SK-N-SH treated with all-trans-retinoic acid at 6 μM for 48 hours (cell line): Measurements from ENCODE around the gene EEFSEC.

Experiments used
- ATAC-seq: fragments of 200-7000 bp; cut with Tn5 transposase; 3 replicates; pipeline ENCODE4 v1.9.1; 2020; ENCODE audit warnings: mild to moderate bottlenecking, moderate library complexity
- ARNTL ChIP-seq: fragments of 450-650 bp; formaldehyde crosslinking; IDR thresholded peaks from 2 replicates; pipeline ENCODE4 v1.5.0; 2020; ENCODE audit warnings: low read depth, mild to moderate bottlenecking, moderate library complexity, borderline replicate concordance
- CSDC2 ChIP-seq: fragments of 250-450 bp; sonication (Bioruptor Pico); IDR thresholded peaks from 2 replicates; pipeline ENCODE4 v1.5.0; 2020; ENCODE audit warnings: mild to moderate bottlenecking, moderate library complexity
- ESRRG ChIP-seq: fragments of 250-450 bp; sonication (Bioruptor Pico); IDR thresholded peaks from 2 replicates; pipeline ENCODE4 v1.6.1; 2021; ENCODE audit warnings: mild to moderate bottlenecking
- GLIS3 ChIP-seq: fragments of 250-450 bp; sonication (Bioruptor Pico); IDR thresholded peaks from 2 replicates; pipeline ENCODE4 v1.5.0; 2020; ENCODE audit warnings: mild to moderate bottlenecking, moderate library complexity
- ISL1 ChIP-seq: fragments of 250-450 bp; sonication (Bioruptor Pico); IDR thresholded peaks from 2 replicates; pipeline ENCODE4 v2.1.2; 2022; ENCODE audit warnings: mild to moderate bottlenecking, moderate library complexity
- OSR1 ChIP-seq: fragments of 250-450 bp; sonication (Bioruptor Pico); IDR thresholded peaks from 2 replicates; pipeline ENCODE4 v1.8.0; 2022; ENCODE audit warnings: moderate library complexity, mild to moderate bottlenecking, inconsistent platforms
- PPARA ChIP-seq: fragments of 250-450 bp; sonication (Bioruptor Pico); IDR thresholded peaks from 2 replicates; pipeline ENCODE4 v1.5.0; 2020; ENCODE audit warnings: mild to moderate bottlenecking, borderline replicate concordance
- RARB ChIP-seq: fragments of 250-450 bp; sonication (Bioruptor Pico); IDR thresholded peaks from 2 replicates; pipeline ENCODE4 v1.8.0; 2021; ENCODE audit warnings: mild to moderate bottlenecking, moderate library complexity
- TCF4 ChIP-seq: fragments of 250-450 bp; sonication (Bioruptor Pico); IDR thresholded peaks from 2 replicates; pipeline ENCODE4 v1.8.0; 2021; ENCODE audit warnings: mild to moderate bottlenecking, moderate library complexity, borderline replicate concordance
- ZC3H10 ChIP-seq: fragments of 250-450 bp; sonication (Bioruptor Pico); IDR thresholded peaks from 2 replicates; pipeline ENCODE4 v1.5.1; 2021; ENCODE audit warnings: mild to moderate bottlenecking, moderate library complexity
- ZFP3 ChIP-seq: fragments of 250-450 bp; sonication (Bioruptor Pico); IDR thresholded peaks from 2 replicates; pipeline ENCODE4 v1.5.0; 2020; ENCODE audit warnings: mild to moderate bottlenecking, moderate library complexity
- ZFP30 ChIP-seq: fragments of 450-650 bp; formaldehyde crosslinking; IDR thresholded peaks from 2 replicates; pipeline ENCODE4 v1.5.0; 2022; ENCODE audit warnings: mild to moderate bottlenecking, moderate library complexity
- ZNF565 ChIP-seq: fragments of 450-650 bp; formaldehyde crosslinking; conservative IDR thresholded peaks from 2 replicates; pipeline ENCODE4 v1.5.0; 2020; ENCODE audit warnings: low read depth, mild to moderate bottlenecking, moderate library complexity
- ZNF70 ChIP-seq: fragments of 450-650 bp; formaldehyde crosslinking; IDR thresholded peaks from 2 replicates; pipeline ENCODE4 v1.5.0; 2020; ENCODE audit warnings: mild to moderate bottlenecking, moderate library complexity
- TF ChIP-seq, protein P1 (sequence below): fragments of 250-450 bp; sonication (Bioruptor Pico); IDR thresholded peaks from 2 replicates; pipeline ENCODE4 v1.5.1; 2020; ENCODE audit warnings: low read depth, mild to moderate bottlenecking, moderate library complexity
- TF ChIP-seq, protein P2 (sequence below): fragments of 250-450 bp; sonication (Bioruptor Pico); IDR thresholded peaks from 2 replicates; pipeline ENCODE4 v1.5.1; 2021; ENCODE audit warnings: mild to moderate bottlenecking, moderate library complexity
- TF ChIP-seq, protein P3 (sequence below): fragments of 250-450 bp; sonication (Bioruptor Pico); IDR thresholded peaks from 2 replicates; pipeline ENCODE4 v1.8.0; 2021; ENCODE audit warnings: low read depth, mild to moderate bottlenecking, moderate library complexity, borderline replicate concordance
- TF ChIP-seq, protein P4 (sequence below): fragments of 250-450 bp; sonication (Bioruptor Pico); IDR thresholded peaks from 2 replicates; pipeline ENCODE4 v1.5.0; 2020; ENCODE audit warnings: mild to moderate bottlenecking, moderate library complexity
- TF ChIP-seq, protein P5 (sequence below): fragments of 250-450 bp; sonication (Bioruptor Pico); IDR thresholded peaks from 2 replicates; pipeline ENCODE4 v1.8.0; 2020; ENCODE audit warnings: mild to moderate bottlenecking, moderate library complexity, borderline replicate concordance

The EEFSEC gene

DNA sequence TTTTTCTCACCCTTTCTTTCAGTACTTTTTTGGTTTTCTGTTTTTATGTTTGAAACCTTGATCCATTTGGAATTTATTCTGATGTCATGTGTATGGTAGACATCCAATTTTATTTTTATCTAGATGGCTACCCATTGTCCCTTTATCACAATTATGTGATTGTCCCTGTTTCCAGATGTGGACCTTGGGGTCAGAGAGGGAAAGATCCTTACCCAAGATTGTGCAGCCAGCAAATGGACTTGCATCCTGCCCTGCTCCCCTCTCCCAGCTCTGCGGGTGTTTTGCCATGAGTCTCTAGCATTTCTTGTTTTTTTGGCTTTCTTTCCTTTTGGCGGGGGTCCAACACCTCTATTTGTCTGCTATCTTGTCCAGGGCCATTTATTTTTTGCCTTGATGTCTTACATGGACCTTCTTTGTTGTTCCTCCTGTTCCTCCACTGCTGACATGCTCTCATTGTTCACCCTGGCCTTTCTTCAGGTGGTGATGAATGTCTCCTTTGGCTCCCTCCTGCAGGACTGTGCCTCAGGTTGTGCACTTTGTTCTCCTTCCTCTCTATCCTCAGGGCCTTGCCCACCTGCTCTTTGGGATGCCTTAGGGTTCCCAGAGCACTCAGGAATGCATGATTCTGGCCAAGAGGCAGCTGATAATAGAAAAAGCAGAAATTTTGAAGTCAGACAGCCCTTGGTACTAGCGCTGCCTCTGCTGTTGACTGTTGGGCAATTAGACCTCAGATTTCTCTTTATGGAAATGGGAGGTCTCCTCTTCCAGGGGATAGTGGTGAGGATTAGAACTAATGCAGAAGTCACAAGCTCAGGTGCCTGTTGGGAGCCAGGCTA is 84.3 kb downstream of the EEFSEC start (continued):
- TF ChIP-seq, protein P1, sequence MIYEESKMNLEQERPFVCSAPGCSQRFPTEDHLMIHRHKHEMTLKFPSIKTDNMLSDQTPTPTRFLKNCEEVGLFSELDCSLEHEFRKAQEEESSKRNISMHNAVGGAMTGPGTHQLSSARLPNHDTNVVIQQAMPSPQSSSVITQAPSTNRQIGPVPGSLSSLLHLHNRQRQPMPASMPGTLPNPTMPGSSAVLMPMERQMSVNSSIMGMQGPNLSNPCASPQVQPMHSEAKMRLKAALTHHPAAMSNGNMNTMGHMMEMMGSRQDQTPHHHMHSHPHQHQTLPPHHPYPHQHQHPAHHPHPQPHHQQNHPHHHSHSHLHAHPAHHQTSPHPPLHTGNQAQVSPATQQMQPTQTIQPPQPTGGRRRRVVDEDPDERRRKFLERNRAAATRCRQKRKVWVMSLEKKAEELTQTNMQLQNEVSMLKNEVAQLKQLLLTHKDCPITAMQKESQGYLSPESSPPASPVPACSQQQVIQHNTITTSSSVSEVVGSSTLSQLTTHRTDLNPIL (CRISPR knock-in tag) = no peak
- TF ChIP-seq, protein P2, sequence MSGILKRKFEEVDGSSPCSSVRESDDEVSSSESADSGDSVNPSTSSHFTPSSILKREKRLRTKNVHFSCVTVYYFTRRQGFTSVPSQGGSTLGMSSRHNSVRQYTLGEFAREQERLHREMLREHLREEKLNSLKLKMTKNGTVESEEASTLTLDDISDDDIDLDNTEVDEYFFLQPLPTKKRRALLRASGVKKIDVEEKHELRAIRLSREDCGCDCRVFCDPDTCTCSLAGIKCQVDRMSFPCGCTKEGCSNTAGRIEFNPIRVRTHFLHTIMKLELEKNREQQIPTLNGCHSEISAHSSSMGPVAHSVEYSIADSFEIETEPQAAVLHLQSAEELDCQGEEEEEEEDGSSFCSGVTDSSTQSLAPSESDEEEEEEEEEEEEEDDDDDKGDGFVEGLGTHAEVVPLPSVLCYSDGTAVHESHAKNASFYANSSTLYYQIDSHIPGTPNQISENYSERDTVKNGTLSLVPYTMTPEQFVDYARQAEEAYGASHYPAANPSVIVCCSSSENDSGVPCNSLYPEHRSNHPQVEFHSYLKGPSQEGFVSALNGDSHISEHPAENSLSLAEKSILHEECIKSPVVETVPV (CRISPR knock-in tag) = no peak
- TF ChIP-seq RARB (CRISPR knock-in tag) (no peak), ARNTL (CRISPR knock-in tag) (no peak)
- TF ChIP-seq, protein P3, sequence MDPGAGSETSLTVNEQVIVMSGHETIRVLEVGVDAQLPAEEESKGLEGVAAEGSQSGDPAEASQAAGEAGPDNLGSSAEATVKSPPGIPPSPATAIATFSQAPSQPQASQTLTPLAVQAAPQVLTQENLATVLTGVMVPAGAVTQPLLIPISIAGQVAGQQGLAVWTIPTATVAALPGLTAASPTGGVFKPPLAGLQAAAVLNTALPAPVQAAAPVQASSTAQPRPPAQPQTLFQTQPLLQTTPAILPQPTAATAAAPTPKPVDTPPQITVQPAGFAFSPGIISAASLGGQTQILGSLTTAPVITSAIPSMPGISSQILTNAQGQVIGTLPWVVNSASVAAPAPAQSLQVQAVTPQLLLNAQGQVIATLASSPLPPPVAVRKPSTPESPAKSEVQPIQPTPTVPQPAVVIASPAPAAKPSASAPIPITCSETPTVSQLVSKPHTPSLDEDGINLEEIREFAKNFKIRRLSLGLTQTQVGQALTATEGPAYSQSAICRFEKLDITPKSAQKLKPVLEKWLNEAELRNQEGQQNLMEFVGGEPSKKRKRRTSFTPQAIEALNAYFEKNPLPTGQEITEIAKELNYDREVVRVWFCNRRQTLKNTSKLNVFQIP = no peak

DNA sequence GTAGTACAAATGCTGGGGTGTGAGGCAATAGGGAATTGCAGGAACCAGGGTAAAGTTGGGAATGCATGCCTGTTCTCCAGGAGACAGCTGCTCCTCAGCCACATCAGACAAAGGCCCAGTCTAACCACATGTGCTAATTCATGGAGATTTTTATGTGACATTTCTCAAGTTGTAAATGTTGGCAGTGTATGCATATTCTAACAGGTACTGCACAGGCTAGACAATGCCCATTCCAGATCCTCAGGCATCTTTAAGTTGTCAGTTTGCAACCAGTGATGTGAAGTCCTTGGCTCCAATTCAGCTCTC is 84.9 kb downstream of the EEFSEC start:
- TF ChIP-seq ZFP30 (CRISPR knock-in tag) = no peak
- no peak for TF ChIP-seq OSR1
- TF ChIP-seq, protein P1 (CRISPR knock-in tag) = no peak
- no peak for TF ChIP-seq PPARA
- TF ChIP-seq, protein P4, sequence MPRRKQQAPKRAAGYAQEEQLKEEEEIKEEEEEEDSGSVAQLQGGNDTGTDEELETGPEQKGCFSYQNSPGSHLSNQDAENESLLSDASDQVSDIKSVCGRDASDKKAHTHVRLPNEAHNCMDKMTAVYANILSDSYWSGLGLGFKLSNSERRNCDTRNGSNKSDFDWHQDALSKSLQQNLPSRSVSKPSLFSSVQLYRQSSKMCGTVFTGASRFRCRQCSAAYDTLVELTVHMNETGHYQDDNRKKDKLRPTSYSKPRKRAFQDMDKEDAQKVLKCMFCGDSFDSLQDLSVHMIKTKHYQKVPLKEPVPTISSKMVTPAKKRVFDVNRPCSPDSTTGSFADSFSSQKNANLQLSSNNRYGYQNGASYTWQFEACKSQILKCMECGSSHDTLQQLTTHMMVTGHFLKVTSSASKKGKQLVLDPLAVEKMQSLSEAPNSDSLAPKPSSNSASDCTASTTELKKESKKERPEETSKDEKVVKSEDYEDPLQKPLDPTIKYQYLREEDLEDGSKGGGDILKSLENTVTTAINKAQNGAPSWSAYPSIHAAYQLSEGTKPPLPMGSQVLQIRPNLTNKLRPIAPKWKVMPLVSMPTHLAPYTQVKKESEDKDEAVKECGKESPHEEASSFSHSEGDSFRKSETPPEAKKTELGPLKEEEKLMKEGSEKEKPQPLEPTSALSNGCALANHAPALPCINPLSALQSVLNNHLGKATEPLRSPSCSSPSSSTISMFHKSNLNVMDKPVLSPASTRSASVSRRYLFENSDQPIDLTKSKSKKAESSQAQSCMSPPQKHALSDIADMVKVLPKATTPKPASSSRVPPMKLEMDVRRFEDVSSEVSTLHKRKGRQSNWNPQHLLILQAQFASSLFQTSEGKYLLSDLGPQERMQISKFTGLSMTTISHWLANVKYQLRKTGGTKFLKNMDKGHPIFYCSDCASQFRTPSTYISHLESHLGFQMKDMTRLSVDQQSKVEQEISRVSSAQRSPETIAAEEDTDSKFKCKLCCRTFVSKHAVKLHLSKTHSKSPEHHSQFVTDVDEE = no peak
- TF ChIP-seq ZC3H10 (CRISPR knock-in tag) = no peak
- TF ChIP-seq CSDC2 = no peak
- no peak for TF ChIP-seq ZNF565
- TF ChIP-seq ISL1 (CRISPR knock-in tag) = no peak
- TF ChIP-seq ZFP3 (CRISPR knock-in tag) = no peak
- ATAC-seq = peak; percentile 32

DNA sequence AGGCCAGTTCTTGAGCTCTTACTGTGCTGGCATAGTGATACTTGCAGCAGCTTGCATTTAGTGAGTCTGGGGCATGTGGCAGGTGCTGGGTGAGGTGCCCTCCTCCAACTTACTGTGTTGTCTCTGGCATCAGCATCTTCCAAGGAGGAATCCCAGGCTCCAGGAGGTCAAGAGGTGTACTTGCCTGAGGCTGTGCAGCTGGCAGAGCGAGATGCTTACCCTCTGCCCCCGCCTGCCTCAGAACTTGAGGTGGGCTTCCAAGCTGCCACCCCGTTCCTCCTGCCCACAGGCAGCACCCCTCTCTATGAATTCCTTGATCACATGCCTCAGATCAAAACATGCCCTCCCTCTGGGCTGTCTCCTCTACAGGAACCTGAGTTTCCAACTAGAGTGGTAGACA is 86.0 kb downstream of the EEFSEC start:
- no peak for TF ChIP-seq CSDC2
- TF ChIP-seq ZFP3 (CRISPR knock-in tag) = no peak
- TF ChIP-seq OSR1 = no peak
- no peak for TF ChIP-seq ZFP30 (CRISPR knock-in tag)
- TF ChIP-seq ZNF70 (CRISPR knock-in tag) = no peak
- TF ChIP-seq GLIS3 = no peak
- ATAC-seq = no peak

DNA sequence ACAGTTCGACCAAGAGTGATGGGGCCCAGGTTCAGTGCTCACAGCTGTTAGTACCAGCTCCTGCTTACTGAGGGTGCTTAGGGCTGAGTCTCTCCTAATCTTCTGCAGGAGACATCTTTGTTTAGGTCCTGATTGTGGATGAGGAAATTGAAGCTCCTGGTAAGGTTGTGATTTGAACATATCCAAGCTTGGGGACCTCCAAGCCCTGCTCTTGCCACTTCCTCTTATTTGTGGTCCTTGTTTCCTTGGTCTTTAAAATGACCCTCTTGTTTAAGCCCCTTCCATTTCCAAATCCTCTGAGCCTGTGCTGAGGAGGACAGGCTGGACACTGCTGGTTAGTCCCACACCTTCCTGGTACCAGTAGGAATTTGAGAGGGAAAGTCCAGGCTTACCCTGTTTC is 87.0 kb downstream of the EEFSEC start:
- ATAC-seq = no peak
- TF ChIP-seq OSR1 = no peak
- no peak for TF ChIP-seq TCF4 (CRISPR knock-in tag)
- TF ChIP-seq, protein P2 (CRISPR knock-in tag) = no peak
- no peak for TF ChIP-seq ZFP3 (CRISPR knock-in tag)
- TF ChIP-seq ZNF565 = no peak
- TF ChIP-seq, protein P5, sequence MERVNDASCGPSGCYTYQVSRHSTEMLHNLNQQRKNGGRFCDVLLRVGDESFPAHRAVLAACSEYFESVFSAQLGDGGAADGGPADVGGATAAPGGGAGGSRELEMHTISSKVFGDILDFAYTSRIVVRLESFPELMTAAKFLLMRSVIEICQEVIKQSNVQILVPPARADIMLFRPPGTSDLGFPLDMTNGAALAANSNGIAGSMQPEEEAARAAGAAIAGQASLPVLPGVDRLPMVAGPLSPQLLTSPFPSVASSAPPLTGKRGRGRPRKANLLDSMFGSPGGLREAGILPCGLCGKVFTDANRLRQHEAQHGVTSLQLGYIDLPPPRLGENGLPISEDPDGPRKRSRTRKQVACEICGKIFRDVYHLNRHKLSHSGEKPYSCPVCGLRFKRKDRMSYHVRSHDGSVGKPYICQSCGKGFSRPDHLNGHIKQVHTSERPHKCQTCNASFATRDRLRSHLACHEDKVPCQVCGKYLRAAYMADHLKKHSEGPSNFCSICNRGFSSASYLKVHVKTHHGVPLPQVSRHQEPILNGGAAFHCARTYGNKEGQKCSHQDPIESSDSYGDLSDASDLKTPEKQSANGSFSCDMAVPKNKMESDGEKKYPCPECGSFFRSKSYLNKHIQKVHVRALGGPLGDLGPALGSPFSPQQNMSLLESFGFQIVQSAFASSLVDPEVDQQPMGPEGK (CRISPR knock-in tag) = no peak
- no peak for TF ChIP-seq CSDC2
- TF ChIP-seq GLIS3 = no peak
- no peak for TF ChIP-seq ZFP30 (CRISPR knock-in tag)
- TF ChIP-seq ARNTL (CRISPR knock-in tag) = no peak
- TF ChIP-seq ESRRG (CRISPR knock-in tag) = no peak
- TF ChIP-seq ZNF70 (CRISPR knock-in tag) = no peak
- TF ChIP-seq, protein P4 = no peak
